ENCODE measurements around the gene GNL1. TPM values are rescaled to one million over a fixed set of nuclear protein-coding genes. Genes with fewer than 3 reads are reported as not detected.

Gene GNL1
- total and polyA plus RNA-seq, 9 of the 15 experiments (the other 6 are each of a cell fraction or from before 2014, with no cell fraction given), result 0.73 to 112 (median 58.0) TPM

DNA sequence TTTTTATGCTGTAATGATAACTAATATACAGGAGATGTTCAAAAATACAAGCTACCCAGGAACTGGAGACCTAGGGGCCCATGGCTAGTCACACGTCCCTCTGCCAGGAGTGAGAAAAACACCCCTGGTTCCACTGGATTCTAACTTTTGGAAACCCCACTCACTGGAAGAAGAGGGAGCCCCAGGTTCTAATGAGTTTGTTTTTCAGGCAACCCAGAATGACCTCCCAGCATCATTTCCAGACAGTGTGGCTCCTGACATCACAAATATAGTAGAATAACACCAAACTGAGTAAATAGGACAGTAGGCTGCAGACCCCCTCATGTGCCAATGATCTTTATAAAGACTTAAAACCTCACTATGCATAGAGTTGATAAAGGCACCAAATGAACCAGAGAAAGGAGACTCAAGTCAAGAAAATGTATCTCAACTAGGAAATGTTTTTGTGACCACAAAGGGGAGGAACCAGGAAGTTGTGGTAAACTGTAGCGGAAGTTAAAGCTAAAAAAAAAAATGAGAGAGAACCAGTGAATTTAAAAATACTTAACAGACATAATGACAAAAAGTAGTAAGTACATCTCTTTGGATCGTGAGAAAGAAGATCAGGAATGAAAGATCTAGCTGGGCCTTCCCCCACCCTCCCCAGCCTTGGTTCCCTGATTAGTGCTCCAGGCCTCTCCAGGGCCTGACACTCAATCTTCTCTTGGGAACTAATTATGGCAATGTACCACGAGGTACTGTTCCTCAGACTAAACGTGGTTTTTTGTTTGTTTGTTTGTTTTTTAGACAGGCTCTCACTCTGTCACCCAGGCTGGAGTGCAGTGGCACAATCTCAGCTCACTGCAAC lies 47.2 kb downstream of the GNL1 start (continued):
- TF ChIP-seq, protein P1, sequence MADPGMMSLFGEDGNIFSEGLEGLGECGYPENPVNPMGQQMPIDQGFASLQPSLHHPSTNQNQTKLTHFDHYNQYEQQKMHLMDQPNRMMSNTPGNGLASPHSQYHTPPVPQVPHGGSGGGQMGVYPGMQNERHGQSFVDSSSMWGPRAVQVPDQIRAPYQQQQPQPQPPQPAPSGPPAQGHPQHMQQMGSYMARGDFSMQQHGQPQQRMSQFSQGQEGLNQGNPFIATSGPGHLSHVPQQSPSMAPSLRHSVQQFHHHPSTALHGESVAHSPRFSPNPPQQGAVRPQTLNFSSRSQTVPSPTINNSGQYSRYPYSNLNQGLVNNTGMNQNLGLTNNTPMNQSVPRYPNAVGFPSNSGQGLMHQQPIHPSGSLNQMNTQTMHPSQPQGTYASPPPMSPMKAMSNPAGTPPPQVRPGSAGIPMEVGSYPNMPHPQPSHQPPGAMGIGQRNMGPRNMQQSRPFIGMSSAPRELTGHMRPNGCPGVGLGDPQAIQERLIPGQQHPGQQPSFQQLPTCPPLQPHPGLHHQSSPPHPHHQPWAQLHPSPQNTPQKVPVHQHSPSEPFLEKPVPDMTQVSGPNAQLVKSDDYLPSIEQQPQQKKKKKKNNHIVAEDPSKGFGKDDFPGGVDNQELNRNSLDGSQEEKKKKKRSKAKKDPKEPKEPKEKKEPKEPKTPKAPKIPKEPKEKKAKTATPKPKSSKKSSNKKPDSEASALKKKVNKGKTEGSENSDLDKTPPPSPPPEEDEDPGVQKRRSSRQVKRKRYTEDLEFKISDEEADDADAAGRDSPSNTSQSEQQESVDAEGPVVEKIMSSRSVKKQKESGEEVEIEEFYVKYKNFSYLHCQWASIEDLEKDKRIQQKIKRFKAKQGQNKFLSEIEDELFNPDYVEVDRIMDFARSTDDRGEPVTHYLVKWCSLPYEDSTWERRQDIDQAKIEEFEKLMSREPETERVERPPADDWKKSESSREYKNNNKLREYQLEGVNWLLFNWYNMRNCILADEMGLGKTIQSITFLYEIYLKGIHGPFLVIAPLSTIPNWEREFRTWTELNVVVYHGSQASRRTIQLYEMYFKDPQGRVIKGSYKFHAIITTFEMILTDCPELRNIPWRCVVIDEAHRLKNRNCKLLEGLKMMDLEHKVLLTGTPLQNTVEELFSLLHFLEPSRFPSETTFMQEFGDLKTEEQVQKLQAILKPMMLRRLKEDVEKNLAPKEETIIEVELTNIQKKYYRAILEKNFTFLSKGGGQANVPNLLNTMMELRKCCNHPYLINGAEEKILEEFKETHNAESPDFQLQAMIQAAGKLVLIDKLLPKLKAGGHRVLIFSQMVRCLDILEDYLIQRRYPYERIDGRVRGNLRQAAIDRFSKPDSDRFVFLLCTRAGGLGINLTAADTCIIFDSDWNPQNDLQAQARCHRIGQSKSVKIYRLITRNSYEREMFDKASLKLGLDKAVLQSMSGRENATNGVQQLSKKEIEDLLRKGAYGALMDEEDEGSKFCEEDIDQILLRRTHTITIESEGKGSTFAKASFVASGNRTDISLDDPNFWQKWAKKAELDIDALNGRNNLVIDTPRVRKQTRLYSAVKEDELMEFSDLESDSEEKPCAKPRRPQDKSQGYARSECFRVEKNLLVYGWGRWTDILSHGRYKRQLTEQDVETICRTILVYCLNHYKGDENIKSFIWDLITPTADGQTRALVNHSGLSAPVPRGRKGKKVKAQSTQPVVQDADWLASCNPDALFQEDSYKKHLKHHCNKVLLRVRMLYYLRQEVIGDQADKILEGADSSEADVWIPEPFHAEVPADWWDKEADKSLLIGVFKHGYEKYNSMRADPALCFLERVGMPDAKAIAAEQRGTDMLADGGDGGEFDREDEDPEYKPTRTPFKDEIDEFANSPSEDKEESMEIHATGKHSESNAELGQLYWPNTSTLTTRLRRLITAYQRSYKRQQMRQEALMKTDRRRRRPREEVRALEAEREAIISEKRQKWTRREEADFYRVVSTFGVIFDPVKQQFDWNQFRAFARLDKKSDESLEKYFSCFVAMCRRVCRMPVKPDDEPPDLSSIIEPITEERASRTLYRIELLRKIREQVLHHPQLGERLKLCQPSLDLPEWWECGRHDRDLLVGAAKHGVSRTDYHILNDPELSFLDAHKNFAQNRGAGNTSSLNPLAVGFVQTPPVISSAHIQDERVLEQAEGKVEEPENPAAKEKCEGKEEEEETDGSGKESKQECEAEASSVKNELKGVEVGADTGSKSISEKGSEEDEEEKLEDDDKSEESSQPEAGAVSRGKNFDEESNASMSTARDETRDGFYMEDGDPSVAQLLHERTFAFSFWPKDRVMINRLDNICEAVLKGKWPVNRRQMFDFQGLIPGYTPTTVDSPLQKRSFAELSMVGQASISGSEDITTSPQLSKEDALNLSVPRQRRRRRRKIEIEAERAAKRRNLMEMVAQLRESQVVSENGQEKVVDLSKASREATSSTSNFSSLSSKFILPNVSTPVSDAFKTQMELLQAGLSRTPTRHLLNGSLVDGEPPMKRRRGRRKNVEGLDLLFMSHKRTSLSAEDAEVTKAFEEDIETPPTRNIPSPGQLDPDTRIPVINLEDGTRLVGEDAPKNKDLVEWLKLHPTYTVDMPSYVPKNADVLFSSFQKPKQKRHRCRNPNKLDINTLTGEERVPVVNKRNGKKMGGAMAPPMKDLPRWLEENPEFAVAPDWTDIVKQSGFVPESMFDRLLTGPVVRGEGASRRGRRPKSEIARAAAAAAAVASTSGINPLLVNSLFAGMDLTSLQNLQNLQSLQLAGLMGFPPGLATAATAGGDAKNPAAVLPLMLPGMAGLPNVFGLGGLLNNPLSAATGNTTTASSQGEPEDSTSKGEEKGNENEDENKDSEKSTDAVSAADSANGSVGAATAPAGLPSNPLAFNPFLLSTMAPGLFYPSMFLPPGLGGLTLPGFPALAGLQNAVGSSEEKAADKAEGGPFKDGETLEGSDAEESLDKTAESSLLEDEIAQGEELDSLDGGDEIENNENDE (IDR thresholded peaks at IDR 0.05; ENCODE audit: low read depth, low read length), result no peak
- TF ChIP-seq ZBTB17 (CRISPR knock-in tag; IDR thresholded peaks at IDR 0.05) (no peak), HMG20A (CRISPR knock-in tag; conservative IDR thresholded peaks at IDR 0.05) (no peak), PTBP1 (IDR thresholded peaks at IDR 0.05; ENCODE audit: low read depth, low read length) (no peak), BRF1 (IDR thresholded peaks at IDR 0.05; ENCODE audit: borderline replicate concordance, extremely low read depth, insufficient read length) (no peak), ZNF324 (CRISPR knock-in tag; IDR thresholded peaks at IDR 0.05) (no peak), TOE1 (IDR thresholded peaks at IDR 0.05; ENCODE audit: borderline replicate concordance) (no peak), TOE1 (CRISPR knock-in tag; IDR thresholded peaks at IDR 0.05; ENCODE audit: borderline replicate concordance, low read depth) (no peak), RBM39 (optimal IDR thresholded peaks at IDR 0.05; ENCODE audit: low read depth, low read length) (no peak)
- TF ChIP-seq, protein P2, sequence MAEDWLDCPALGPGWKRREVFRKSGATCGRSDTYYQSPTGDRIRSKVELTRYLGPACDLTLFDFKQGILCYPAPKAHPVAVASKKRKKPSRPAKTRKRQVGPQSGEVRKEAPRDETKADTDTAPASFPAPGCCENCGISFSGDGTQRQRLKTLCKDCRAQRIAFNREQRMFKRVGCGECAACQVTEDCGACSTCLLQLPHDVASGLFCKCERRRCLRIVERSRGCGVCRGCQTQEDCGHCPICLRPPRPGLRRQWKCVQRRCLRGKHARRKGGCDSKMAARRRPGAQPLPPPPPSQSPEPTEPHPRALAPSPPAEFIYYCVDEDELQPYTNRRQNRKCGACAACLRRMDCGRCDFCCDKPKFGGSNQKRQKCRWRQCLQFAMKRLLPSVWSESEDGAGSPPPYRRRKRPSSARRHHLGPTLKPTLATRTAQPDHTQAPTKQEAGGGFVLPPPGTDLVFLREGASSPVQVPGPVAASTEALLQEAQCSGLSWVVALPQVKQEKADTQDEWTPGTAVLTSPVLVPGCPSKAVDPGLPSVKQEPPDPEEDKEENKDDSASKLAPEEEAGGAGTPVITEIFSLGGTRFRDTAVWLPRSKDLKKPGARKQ (CRISPR knock-in tag; IDR thresholded peaks at IDR 0.05), result no peak
- TF ChIP-seq, protein P3, sequence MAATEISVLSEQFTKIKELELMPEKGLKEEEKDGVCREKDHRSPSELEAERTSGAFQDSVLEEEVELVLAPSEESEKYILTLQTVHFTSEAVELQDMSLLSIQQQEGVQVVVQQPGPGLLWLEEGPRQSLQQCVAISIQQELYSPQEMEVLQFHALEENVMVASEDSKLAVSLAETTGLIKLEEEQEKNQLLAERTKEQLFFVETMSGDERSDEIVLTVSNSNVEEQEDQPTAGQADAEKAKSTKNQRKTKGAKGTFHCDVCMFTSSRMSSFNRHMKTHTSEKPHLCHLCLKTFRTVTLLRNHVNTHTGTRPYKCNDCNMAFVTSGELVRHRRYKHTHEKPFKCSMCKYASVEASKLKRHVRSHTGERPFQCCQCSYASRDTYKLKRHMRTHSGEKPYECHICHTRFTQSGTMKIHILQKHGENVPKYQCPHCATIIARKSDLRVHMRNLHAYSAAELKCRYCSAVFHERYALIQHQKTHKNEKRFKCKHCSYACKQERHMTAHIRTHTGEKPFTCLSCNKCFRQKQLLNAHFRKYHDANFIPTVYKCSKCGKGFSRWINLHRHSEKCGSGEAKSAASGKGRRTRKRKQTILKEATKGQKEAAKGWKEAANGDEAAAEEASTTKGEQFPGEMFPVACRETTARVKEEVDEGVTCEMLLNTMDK (IDR thresholded peaks at IDR 0.05; ENCODE audit: borderline replicate concordance, insufficient read depth, low read depth, low read length, poor library complexity, severe bottlenecking), result no peak

Measured in K562 (cell line).